G401.6 (cell line): ENCODE data around the gene TPI1.
"Not testable (repeated sequence)": the region's sequence is repeated elsewhere in the genome, so short reads cannot be mapped to it uniquely, and the experiment has no call there.

Source experiments
- FAIRE-seq: peaks from 2 replicates; lab custom pipeline; 2012; peaks lifted over from hg19 to GRCh38; lab: Jason Lieb, UNC

TPI1 gene

GRCh38 chr12:6894321-6894720, 27.0 kb downstream of the TPI1 start:
- no peak for FAIRE-seq

DNA sequence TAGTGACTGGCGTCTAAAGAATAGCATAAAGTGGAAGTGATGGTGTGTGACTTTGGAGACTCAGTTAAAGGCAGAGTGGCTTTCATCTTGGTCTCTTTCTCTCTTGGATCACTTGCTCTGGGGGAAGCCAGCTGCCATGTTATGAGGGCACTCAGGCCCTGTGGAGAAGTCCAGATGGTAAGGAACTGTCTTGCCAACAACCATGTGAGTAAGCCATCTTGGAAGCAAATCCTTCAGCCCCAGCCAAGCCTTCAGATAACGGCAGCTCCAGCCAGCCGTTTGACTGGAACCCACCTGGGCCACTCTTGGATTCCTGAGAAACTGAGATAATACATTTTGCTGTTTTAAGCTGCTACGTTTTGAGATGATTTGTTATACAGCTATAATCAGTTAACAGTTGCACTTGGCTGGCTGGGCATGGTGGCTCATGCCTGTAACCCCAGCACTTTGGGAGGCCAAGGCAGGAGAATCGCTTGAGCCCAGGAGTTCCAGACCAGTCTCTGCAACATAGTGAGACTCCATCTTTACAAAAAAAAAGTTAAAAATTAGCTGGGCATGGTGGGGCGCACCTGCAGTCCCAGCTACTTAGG, 29.6 kb downstream of the TPI1 start:
- FAIRE-seq: no peak

GRCh38 chr12:6899427-6899826, 32.1 kb downstream of the TPI1 start:
- FAIRE-seq: no peak

DNA sequence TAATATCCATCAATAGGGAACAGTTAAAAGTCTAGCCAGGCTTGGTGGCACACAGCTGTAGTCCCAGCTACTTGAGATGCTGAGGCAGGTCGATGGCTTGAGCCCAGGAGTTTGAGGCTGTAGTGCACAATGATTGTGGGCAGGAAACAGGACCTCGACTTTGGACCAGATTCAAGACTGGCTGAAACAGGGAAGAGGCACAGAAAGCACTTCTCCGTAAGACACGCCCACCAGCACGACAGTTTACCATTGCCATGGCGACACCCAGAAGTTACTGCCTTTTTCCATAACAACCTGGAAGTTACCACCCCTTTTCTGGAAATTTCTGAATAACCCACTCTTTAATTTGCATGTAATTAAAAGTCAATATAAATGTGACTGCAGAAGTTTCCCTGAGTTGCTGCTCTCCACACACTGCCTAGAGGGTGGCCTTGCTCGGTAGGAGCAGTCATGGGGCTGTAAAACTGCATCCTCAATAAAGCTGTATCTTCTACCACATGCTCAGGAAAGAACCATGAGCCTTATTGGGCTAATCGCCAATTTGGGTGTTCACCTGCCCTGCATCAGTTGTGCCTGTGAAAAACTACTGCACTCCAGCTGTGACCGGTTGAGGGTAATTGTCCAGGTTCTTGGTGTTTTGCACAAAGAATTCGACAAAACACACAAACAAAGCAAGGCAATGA, 32.6 kb downstream of the TPI1 start:
- FAIRE-seq: no peak

GRCh38 chr12:6902448-6902847, 35.1 kb downstream of the TPI1 start:
- no peak for FAIRE-seq

GRCh38 chr12:6903722-6904121, 36.4 kb downstream of the TPI1 start:
- no peak for FAIRE-seq

GRCh38 chr12:6904280-6905276, 37.2 kb downstream of the TPI1 start, which contains the start of gene LRRC23:
Gene LRRC23, plus strand, starts transcription at chr12:6904822. Its CDS starts 812 bp downstream, at chr12:6905634.
- FAIRE-seq: peak; percentile 97

- no peak for FAIRE-seq
These were observed 38.2 kb downstream of the TPI1 start for GRCh38 chr12:6905414-6906040.

DNA sequence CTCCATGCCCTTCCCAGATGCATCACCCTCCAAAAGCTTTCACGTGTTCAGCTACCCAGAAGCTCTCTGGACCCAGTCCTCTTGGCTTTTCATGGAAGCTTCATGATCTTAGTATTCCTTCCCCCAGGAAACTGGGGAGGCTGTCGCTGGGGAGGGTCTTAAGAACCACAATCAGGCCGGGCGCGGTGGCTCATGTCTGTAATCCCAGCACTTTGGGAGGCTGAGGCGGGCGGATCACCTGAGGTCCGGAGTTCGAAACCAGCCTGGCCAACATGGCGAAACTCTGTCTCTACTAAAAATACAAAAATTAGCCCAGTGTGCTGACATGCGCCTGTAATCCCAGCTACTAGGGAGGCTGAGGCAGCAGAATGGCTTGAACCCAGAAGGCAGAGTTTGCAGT, 40.8 kb downstream of the TPI1 start:
- FAIRE-seq: not testable (repeated sequence)

- FAIRE-seq: no peak
These were observed 42.3 kb downstream of the TPI1 start for GRCh38 chr12:6909421-6910145.

DNA sequence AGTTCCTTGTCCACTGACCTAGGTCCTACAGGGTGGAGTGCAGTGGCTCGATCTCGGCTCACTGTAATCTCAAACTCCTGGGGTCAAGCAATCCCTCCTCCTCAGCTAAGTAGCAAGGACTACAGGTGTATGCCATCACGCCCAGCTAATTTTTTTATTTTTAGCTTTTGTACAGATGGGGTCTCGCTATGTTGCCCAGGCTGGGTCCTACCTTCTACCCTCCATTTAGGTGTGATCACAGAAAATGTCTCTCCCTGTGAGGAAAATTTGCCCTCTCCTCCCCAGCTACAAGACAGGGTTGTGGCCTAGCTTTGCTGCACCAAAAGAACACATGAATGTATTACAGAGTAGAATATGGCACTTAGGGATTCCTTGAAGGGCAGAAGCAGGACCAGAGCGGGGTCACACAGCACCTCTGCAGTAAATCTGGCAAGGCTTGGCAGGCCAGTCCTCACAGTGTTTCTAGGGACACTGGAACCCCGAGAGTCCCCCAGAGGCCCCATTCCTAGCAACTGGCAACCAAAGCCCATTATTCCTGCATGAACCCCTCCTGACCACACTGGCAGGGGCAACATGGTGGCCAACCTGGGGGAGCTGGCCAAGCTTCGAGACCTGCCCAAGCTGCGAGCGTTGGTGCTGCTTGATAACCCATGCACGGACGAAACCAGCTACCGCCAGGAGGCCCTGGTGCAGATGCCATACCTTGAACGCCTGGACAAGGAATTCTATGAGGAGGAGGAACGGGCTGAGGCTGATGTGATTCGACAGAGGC, 45.0 kb downstream of the TPI1 start:
- no peak for FAIRE-seq

GRCh38 chr12:6914246-6914946, 47.1 kb downstream of the TPI1 start, which contains the start of gene ENO2:
Gene ENO2, plus strand, starts transcription at chr12:6914580. Its CDS starts 1,253 bp downstream, at chr12:6915833.
- FAIRE-seq: no peak

GRCh38 chr12:6914947-6915788, 47.8 kb downstream of the TPI1 start:
- no peak for FAIRE-seq

GRCh38 chr12:6915789-6916285, 48.5 kb downstream of the TPI1 start:
- no peak for FAIRE-seq

DNA sequence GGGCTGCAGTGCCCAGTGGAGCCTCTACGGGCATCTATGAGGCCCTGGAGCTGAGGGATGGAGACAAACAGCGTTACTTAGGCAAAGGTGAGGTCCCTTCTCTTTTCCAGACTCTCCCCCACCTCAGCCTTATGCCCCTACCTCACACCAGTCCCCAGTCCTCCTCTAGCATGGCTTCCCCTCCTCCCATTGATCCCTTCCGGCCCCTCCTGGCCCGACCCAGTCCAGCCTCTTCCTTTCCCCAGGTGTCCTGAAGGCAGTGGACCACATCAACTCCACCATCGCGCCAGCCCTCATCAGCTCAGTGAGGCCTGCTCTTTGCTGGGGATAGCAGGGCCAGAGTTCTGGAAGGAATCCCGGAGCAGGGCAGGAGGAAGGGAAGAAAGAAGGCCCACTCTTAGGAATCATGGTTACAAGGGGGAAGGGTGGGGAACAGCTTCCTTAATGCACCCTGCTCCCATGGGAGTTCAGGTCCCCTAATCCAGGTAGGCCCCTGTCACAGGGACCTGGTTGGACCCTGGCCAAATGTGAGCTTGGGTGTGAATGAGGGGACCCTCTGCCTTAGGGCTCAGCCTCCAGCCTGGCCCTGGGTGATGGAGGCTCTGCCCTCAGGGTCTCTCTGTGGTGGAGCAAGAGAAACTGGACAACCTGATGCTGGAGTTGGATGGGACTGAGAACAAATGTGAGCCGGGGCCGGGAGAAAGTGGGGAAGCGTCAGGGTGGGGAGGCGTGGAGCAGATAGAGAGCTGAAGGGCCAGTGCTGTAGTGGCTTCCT, 49.3 kb downstream of the TPI1 start:
- FAIRE-seq: no peak

DNA sequence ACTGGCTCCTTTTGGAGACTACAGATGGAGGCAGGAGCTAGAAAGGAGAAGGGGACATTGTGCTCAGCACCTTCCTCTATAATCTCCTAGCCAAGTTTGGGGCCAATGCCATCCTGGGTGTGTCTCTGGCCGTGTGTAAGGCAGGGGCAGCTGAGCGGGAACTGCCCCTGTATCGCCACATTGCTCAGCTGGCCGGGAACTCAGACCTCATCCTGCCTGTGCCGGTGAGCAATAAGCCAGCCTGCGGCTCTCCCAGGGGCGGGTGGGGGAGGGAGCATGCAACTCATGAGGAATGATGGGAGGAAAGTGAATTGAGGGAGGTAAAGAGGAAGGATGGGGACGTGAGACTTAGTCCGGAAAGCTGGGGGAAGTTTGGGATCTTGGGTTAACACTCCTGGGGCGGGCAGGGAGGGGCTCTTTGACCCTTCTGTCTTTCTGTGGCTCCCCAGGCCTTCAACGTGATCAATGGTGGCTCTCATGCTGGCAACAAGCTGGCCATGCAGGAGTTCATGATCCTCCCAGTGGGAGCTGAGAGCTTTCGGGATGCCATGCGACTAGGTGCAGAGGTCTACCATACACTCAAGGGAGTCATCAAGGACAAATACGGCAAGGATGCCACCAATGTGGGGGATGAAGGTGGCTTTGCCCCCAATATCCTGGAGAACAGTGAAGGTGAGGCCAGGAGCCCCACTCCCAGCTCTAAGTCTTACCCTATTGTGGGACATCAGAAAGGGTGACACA, 50.3 kb downstream of the TPI1 start:
- no peak for FAIRE-seq

GRCh38 chr12:6919588-6919987, 52.3 kb downstream of the TPI1 start:
- FAIRE-seq: no peak
